Neural cell (in vitro differentiated cells): ENCODE results near the gene DCAF6.

Experiments used
- EP300 ChIP-seq: fragments of 450-650 bp; conservative IDR thresholded peaks from 2 replicates; pipeline ENCODE4 v1.6.1; 2014; ENCODE audit warnings: antibody characterized with exemption, mild to moderate bottlenecking, moderate library complexity; ENCODE audit not compliant: poor library complexity, severe bottlenecking
- POLR2AphosphoS5 ChIP-seq: IDR thresholded peaks from 2 replicates; pipeline ENCODE4 v1.6.1; 2012
- SMC3 ChIP-seq: fragments of 450-650 bp; conservative IDR thresholded peaks from 2 replicates; pipeline ENCODE4 v1.6.1; 2014; ENCODE audit warnings: antibody characterized with exemption, mild to moderate bottlenecking, moderate library complexity; ENCODE audit not compliant: poor library complexity

DNA sequence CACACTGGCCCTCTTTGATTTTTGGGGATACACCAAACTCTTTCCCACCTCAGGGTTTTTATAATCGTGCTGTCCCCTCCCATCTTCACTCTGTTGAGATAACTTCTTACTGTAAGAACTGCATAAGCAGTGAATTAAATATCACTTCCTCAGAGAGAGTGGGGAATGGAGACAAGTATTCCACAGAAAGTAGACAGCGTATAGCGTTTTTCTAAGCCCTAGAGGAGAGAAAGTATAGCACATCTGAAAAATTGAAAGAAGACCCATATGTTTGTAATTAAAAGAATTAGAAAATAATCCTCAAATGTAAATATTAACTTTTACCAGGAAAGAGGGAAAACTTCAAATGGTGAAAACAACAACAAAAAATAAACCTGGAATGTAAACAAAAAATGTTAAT is 132.9 kb downstream of the DCAF6 start:
- TF ChIP-seq SMC3 (no peak), POLR2AphosphoS5 (no peak), EP300 (no peak)
